Esophagus squamous epithelium (tissue), 4 donors: ENCODE measurements around the gene BDKRB2.

ENCODE experiments used
- CTCF ChIP-seq, 6 experiments: fragments of 450-650 bp in 4 of 6; fragments of 200-600 bp in 2 of 6; sonication (generic) in 2 of 6; IDR thresholded peaks; one replicate each; pipeline ENCODE4 v1.5.1; 2016 to 2019; ENCODE audit warnings: antibody characterized with exemption in 6 of 6, mild to moderate bottlenecking in 4 of 6, moderate library complexity in 4 of 6
- POLR2A ChIP-seq, 4 donors: fragments of 450-650 bp; IDR thresholded peaks; one replicate each; pipeline ENCODE4 v1.6.1; 2017; ENCODE audit warnings: antibody characterized with exemption in 4 of 4, mild to moderate bottlenecking in 4 of 4, moderate library complexity in 3 of 4

GRCh38 chr14:96233661-96234060 lies 29.0 kb downstream of the BDKRB2 start:
- no peak for TF ChIP-seq CTCF (IDR thresholded peaks at IDR 0.05)
- TF ChIP-seq POLR2A (IDR thresholded peaks at IDR 0.05): no peak
